Measurements from ENCODE around the gene SFXN2.

DNA sequence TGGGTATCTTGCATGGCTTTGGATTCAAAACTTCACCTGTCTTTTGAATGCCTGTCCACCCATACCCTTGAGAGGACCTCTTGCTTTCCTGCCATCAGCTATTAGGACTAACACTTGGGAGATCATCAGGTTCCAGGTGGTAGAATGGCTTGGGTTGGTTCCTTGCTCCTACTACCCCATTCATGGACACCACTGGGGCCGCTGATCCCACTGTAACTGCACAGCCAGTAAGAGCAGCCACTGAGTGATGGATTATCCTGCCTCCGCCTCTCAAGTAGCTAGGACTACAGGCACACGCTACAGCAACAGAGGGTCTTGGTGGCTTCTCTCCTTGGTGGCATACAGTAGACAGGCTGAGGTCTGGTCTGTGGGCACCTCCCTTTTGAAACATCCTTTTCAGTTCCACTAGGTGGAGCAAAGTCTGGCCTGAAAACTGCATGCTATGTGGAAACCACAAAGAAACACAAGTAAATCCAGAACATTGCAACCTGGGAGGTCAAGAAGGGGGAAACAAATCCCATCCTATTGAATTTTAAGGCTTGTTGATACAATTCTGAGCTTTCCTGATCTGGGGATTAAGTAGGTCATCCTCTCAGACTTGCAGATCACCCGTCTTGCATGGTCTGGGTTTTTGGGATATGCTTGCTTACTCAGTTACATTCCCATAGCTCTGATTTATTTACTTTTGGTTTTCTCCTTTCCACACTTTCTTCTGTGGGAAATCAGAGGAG lies 38.7 kb downstream of the SFXN2 start:
- TF ChIP-seq, protein P1, sequence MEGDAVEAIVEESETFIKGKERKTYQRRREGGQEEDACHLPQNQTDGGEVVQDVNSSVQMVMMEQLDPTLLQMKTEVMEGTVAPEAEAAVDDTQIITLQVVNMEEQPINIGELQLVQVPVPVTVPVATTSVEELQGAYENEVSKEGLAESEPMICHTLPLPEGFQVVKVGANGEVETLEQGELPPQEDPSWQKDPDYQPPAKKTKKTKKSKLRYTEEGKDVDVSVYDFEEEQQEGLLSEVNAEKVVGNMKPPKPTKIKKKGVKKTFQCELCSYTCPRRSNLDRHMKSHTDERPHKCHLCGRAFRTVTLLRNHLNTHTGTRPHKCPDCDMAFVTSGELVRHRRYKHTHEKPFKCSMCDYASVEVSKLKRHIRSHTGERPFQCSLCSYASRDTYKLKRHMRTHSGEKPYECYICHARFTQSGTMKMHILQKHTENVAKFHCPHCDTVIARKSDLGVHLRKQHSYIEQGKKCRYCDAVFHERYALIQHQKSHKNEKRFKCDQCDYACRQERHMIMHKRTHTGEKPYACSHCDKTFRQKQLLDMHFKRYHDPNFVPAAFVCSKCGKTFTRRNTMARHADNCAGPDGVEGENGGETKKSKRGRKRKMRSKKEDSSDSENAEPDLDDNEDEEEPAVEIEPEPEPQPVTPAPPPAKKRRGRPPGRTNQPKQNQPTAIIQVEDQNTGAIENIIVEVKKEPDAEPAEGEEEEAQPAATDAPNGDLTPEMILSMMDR (conservative IDR thresholded peaks at IDR 0.05): peak; percentile 53; the same call in 1 of the 2 replicates
- no peak for TF ChIP-seq EZH2 (IDR thresholded peaks at IDR 0.05; ENCODE audit: low read depth)

Data from PC-9 (cell line).